GM23338 (cell line): ENCODE results near the gene DUSP11. TPM values are rescaled to one million over a fixed set of nuclear protein-coding genes. Genes with fewer than 3 reads are reported as not detected.
"Not testable (repeated sequence)": the region's sequence is repeated elsewhere in the genome, so short reads cannot be mapped to it uniquely, and the experiment has no call there.

Experiments
- ATAC-seq: fragments of 200-7000 bp; cut with Tn5 transposase; 3 replicates; pipeline ENCODE4 v1.9.1; 2020
- DNase-seq: peaks from one replicate; pipeline ENCODE4 v3.0.0-alpha.2; 2015; ENCODE audit warnings: low spot score
- H2AFZ ChIP-seq: fragments of 200-600 bp; sonication (generic); 2 replicates; pipeline ENCODE4 v1.8.0; 2016; ENCODE audit warnings: antibody characterized with exemption, mild to moderate bottlenecking, moderate library complexity
- H3F3A ChIP-seq: fragments of 200-600 bp; sonication (generic); replicated peaks from 2 replicates; pipeline ENCODE4 v1.8.0; 2017; ENCODE audit warnings: antibody characterized with exemption, mixed run types, low read depth
- H3K27ac ChIP-seq: fragments of 200-600 bp; sonication (generic); 2 replicates; pipeline ENCODE4 v1.6.1; 2016; ENCODE audit warnings: low read depth
- H3K27me3 ChIP-seq: fragments of 200-600 bp; sonication (generic); 2 replicates; pipeline ENCODE4 v1.8.0; 2016; ENCODE audit warnings: mild to moderate bottlenecking, mixed run types, moderate library complexity; ENCODE audit not compliant: insufficient read depth
- H3K36me3 ChIP-seq: fragments of 200-600 bp; sonication (generic); 2 replicates; pipeline ENCODE4 v1.8.0; 2016; ENCODE audit warnings: mild to moderate bottlenecking; ENCODE audit not compliant: insufficient read depth
- H3K4me1 ChIP-seq: fragments of 200-600 bp; sonication (generic); 2 replicates; pipeline ENCODE4 v1.8.0; 2016; ENCODE audit warnings: mild to moderate bottlenecking, moderate library complexity; ENCODE audit not compliant: insufficient read depth
- H3K4me2 ChIP-seq: fragments of 200-600 bp; sonication (generic); 2 replicates; pipeline ENCODE4 v1.7.1; 2017; ENCODE audit warnings: mixed run types
- H3K4me3 ChIP-seq: fragments of 200-600 bp; sonication (generic); 2 replicates; pipeline ENCODE4 v1.6.1; 2016; ENCODE audit warnings: mixed run types
- H3K79me2 ChIP-seq: fragments of 200-600 bp; sonication (generic); replicated peaks from 2 replicates; pipeline ENCODE4 v1.8.0; 2017; ENCODE audit warnings: mild to moderate bottlenecking; ENCODE audit not compliant: insufficient read depth
- H3K9me2 ChIP-seq: fragments of 200-600 bp; sonication (generic); 2 replicates; pipeline ENCODE4 v1.8.0; 2017; ENCODE audit not compliant: insufficient read depth
- H4K20me1 ChIP-seq: fragments of 200-600 bp; sonication (generic); replicated peaks from 2 replicates; pipeline ENCODE4 v1.8.0; 2017; ENCODE audit warnings: mild to moderate bottlenecking; ENCODE audit not compliant: insufficient read depth
- H3K27ac Mint-ChIP-seq: 2 replicates; pipeline ENCODE4 v1.8.0; 2020; ENCODE audit warnings: inconsistent platforms, mild to moderate bottlenecking, moderate library complexity, mixed read lengths
- H3K27me3 Mint-ChIP-seq: 3 replicates; pipeline ENCODE4 v1.8.0; 2022; ENCODE audit warnings: low read depth, mild to moderate bottlenecking, moderate library complexity, mixed read lengths, inconsistent platforms; ENCODE audit not compliant: insufficient read depth, poor library complexity
- H3K36me3 Mint-ChIP-seq: 3 replicates; pipeline ENCODE4 v1.8.0; 2021; ENCODE audit warnings: low read depth, mild to moderate bottlenecking, inconsistent platforms, moderate library complexity, mixed read lengths
- H3K4me1 Mint-ChIP-seq: 3 replicates; pipeline ENCODE4 v1.8.0; 2020; ENCODE audit warnings: mild to moderate bottlenecking, inconsistent platforms, mixed read lengths
- H3K4me3 Mint-ChIP-seq: 3 replicates; pipeline ENCODE4 v1.8.0; 2021; ENCODE audit warnings: moderate library complexity, mild to moderate bottlenecking, inconsistent platforms, mixed read lengths
- H3K9me3 Mint-ChIP-seq: 3 replicates; pipeline ENCODE4 v1.8.0; 2020; ENCODE audit warnings: moderate library complexity, mild to moderate bottlenecking, inconsistent platforms, mixed read lengths
- CREB1 ChIP-seq: fragments of 250-450 bp; sonication (Bioruptor Pico); IDR thresholded peaks from 2 replicates; pipeline ENCODE4 v1.5.0; 2020; ENCODE audit warnings: low read depth, mild to moderate bottlenecking, moderate library complexity
- EZH2 ChIP-seq: fragments of 200-600 bp; sonication (generic); IDR thresholded peaks from one replicate; pipeline ENCODE4 v1.8.0; 2017; ENCODE audit warnings: antibody characterized with exemption, mild to moderate bottlenecking, low read depth; ENCODE audit not compliant: unreplicated experiment
- NANOG ChIP-seq: IDR thresholded peaks from 2 replicates; pipeline ENCODE4 v1.6.1; 2016; ENCODE audit warnings: antibody characterized with exemption, borderline replicate concordance
- STAT1 ChIP-seq: IDR thresholded peaks from one replicate; pipeline ENCODE4 v1.6.1; 2016; ENCODE audit warnings: antibody characterized with exemption; ENCODE audit not compliant: unreplicated experiment
- polyA plus RNA-seq: library from polyadenylated mRNA; unstranded; fragments of >200 nt; fragmentation: Nextera tagmentation; extraction: Ambion mirVana; gene quantifications from 2 replicates; pipeline ENCODE4 v1.2.1, GENCODE V29; 2016
- total RNA-seq: library from RNA; depleted of rRNA; stranded (reverse); fragments of >200 nt; shearing (Covaris generic); gene quantifications from 2 replicates; pipeline ENCODE4 v1.2.3, GENCODE V29; 2014
- TF ChIP-seq, protein P1 (sequence below): IDR thresholded peaks from one replicate; pipeline ENCODE4 v1.6.1; 2018; ENCODE audit warnings: antibody characterized with exemption; ENCODE audit not compliant: unreplicated experiment
- TF ChIP-seq, protein P2 (sequence below): fragments of 250-450 bp; sonication (Bioruptor Pico); IDR thresholded peaks from 2 replicates; pipeline ENCODE4 v1.5.0; 2020; ENCODE audit warnings: mild to moderate bottlenecking, moderate library complexity
- TF ChIP-seq, protein P3 (sequence below): IDR thresholded peaks from 2 replicates; pipeline ENCODE4 v1.6.1; 2016; ENCODE audit warnings: antibody characterized with exemption

DUSP11 gene
- total and polyA plus RNA-seq, 2 experiments from 2014 or later: 21.0 to 23.3 TPM

- H3K27ac Mint-ChIP-seq: no peak overlapping the region
- Histone ChIP-seq H2AFZ (no peak overlapping the region), H3K79me2 (no peaks in the 10 kb centered on the region), H3F3A (no peaks in the 10 kb centered on the region), H3K27me3 (0 out of 2 replicates have a peak, but pooled peaks cover 3% of the 10 kb centered on the region), H3K4me2 (no peak overlapping the region), H3K4me3 (no peak overlapping the region), H3K4me1 (no peaks in the 10 kb centered on the region), H3K27ac (no peak overlapping the region), H3K36me3 (no peaks in the 10 kb centered on the region), H3K9me2 (no peaks in the 10 kb centered on the region), H4K20me1 (no peaks in the 10 kb centered on the region)
- TF ChIP-seq STAT1: no peak
- TF ChIP-seq NANOG: no peak
- TF ChIP-seq, protein P1, sequence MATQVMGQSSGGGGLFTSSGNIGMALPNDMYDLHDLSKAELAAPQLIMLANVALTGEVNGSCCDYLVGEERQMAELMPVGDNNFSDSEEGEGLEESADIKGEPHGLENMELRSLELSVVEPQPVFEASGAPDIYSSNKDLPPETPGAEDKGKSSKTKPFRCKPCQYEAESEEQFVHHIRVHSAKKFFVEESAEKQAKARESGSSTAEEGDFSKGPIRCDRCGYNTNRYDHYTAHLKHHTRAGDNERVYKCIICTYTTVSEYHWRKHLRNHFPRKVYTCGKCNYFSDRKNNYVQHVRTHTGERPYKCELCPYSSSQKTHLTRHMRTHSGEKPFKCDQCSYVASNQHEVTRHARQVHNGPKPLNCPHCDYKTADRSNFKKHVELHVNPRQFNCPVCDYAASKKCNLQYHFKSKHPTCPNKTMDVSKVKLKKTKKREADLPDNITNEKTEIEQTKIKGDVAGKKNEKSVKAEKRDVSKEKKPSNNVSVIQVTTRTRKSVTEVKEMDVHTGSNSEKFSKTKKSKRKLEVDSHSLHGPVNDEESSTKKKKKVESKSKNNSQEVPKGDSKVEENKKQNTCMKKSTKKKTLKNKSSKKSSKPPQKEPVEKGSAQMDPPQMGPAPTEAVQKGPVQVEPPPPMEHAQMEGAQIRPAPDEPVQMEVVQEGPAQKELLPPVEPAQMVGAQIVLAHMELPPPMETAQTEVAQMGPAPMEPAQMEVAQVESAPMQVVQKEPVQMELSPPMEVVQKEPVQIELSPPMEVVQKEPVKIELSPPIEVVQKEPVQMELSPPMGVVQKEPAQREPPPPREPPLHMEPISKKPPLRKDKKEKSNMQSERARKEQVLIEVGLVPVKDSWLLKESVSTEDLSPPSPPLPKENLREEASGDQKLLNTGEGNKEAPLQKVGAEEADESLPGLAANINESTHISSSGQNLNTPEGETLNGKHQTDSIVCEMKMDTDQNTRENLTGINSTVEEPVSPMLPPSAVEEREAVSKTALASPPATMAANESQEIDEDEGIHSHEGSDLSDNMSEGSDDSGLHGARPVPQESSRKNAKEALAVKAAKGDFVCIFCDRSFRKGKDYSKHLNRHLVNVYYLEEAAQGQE: no peak
- TF ChIP-seq, protein P2, sequence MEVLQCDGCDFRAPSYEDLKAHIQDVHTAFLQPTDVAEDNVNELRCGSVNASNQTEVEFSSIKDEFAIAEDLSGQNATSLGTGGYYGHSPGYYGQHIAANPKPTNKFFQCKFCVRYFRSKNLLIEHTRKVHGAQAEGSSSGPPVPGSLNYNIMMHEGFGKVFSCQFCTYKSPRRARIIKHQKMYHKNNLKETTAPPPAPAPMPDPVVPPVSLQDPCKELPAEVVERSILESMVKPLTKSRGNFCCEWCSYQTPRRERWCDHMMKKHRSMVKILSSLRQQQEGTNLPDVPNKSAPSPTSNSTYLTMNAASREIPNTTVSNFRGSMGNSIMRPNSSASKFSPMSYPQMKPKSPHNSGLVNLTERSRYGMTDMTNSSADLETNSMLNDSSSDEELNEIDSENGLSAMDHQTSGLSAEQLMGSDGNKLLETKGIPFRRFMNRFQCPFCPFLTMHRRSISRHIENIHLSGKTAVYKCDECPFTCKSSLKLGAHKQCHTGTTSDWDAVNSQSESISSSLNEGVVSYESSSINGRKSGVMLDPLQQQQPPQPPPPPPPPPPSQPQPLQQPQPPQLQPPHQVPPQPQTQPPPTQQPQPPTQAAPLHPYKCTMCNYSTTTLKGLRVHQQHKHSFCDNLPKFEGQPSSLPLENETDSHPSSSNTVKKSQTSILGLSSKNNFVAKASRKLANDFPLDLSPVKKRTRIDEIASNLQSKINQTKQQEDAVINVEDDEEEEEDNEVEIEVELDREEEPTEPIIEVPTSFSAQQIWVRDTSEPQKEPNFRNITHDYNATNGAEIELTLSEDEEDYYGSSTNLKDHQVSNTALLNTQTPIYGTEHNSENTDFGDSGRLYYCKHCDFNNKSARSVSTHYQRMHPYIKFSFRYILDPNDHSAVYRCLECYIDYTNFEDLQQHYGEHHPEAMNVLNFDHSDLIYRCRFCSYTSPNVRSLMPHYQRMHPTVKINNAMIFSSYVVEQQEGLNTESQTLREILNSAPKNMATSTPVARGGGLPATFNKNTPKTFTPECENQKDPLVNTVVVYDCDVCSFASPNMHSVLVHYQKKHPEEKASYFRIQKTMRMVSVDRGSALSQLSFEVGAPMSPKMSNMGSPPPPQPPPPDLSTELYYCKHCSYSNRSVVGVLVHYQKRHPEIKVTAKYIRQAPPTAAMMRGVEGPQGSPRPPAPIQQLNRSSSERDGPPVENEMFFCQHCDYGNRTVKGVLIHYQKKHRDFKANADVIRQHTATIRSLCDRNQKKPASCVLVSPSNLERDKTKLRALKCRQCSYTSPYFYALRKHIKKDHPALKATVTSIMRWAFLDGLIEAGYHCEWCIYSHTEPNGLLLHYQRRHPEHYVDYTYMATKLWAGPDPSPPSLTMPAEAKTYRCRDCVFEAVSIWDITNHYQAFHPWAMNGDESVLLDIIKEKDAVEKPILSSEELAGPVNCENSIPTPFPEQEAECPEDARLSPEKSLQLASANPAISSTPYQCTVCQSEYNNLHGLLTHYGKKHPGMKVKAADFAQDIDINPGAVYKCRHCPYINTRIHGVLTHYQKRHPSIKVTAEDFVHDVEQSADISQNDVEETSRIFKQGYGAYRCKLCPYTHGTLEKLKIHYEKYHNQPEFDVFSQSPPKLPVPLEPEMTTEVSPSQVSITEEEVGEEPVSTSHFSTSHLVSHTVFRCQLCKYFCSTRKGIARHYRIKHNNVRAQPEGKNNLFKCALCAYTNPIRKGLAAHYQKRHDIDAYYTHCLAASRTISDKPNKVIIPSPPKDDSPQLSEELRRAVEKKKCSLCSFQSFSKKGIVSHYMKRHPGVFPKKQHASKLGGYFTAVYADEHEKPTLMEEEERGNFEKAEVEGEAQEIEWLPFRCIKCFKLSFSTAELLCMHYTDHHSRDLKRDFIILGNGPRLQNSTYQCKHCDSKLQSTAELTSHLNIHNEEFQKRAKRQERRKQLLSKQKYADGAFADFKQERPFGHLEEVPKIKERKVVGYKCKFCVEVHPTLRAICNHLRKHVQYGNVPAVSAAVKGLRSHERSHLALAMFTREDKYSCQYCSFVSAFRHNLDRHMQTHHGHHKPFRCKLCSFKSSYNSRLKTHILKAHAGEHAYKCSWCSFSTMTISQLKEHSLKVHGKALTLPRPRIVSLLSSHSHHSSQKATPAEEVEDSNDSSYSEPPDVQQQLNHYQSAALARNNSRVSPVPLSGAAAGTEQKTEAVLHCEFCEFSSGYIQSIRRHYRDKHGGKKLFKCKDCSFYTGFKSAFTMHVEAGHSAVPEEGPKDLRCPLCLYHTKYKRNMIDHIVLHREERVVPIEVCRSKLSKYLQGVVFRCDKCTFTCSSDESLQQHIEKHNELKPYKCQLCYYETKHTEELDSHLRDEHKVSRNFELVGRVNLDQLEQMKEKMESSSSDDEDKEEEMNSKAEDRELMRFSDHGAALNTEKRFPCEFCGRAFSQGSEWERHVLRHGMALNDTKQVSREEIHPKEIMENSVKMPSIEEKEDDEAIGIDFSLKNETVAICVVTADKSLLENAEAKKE (CRISPR knock-in tag): no peak
- TF ChIP-seq, protein P3, sequence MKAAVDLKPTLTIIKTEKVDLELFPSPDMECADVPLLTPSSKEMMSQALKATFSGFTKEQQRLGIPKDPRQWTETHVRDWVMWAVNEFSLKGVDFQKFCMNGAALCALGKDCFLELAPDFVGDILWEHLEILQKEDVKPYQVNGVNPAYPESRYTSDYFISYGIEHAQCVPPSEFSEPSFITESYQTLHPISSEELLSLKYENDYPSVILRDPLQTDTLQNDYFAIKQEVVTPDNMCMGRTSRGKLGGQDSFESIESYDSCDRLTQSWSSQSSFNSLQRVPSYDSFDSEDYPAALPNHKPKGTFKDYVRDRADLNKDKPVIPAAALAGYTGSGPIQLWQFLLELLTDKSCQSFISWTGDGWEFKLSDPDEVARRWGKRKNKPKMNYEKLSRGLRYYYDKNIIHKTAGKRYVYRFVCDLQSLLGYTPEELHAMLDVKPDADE: no peak
- TF ChIP-seq CREB1 (CRISPR knock-in tag): no peak
- TF ChIP-seq EZH2: no peak
- peaks cover 10% of the 10 kb centered on the region for H3K27me3 Mint-ChIP-seq
- H3K4me3 Mint-ChIP-seq: no peak overlapping the region; the same call in 2 of the 3 replicates
- DNase-seq: no peak
- no peak for ATAC-seq
- peaks cover 57% of the 10 kb centered on the region for H3K9me3 Mint-ChIP-seq
- peaks cover 4% of the 10 kb centered on the region for H3K36me3 Mint-ChIP-seq
- H3K4me1 Mint-ChIP-seq: no peaks in the 10 kb centered on the region
Measured at GRCh38 chr2:73718421-73718820, 61.5 kb downstream of the DUSP11 start.

- H2AFZ ChIP-seq, H3K27me3 ChIP-seq, H3K4me3 Mint-ChIP-seq, H3K9me2 ChIP-seq, H3K27ac ChIP-seq, H3F3A ChIP-seq, H3K27me3 Mint-ChIP-seq, H4K20me1 ChIP-seq, H3K27ac Mint-ChIP-seq, H3K4me1 Mint-ChIP-seq, H3K4me2 ChIP-seq, H3K4me3 ChIP-seq, H3K4me1 ChIP-seq, H3K36me3 Mint-ChIP-seq, DNase-seq, ATAC-seq, H3K79me2 ChIP-seq, H3K36me3 ChIP-seq: not testable (repeated sequence)
- peaks cover 52% of the 10 kb centered on the region for H3K9me3 Mint-ChIP-seq
Measured at GRCh38 chr2:73717695-73718094, 62.2 kb downstream of the DUSP11 start.
